WTC11 (cell line): ENCODE results near the gene SERPINE2.

Experiments used
- CREB1 ChIP-seq: sonication (generic); formaldehyde crosslinking; IDR thresholded peaks from 2 replicates; pipeline ENCODE4 v1.8.0; 2023; ENCODE audit warnings: mild to moderate bottlenecking, missing genetic modification reagents
- CTCF ChIP-seq: fragments of 200-600 bp; IDR thresholded peaks from 2 replicates; pipeline ENCODE4 v1.8.0; 2022; ENCODE audit warnings: antibody characterized with exemption
- NR3C1 ChIP-seq: sonication (generic); formaldehyde crosslinking; conservative IDR thresholded peaks from 2 replicates; pipeline ENCODE4 v1.8.1; 2023; ENCODE audit warnings: low read depth, mild to moderate bottlenecking, missing genetic modification reagents
- RELA ChIP-seq: sonication (generic); formaldehyde crosslinking; IDR thresholded peaks from 2 replicates; pipeline ENCODE4 v1.8.1; 2022; ENCODE audit warnings: missing genetic modification reagents, mild to moderate bottlenecking, borderline replicate concordance

GRCh38 chr2:224056889-224057288 is 17.8 kb upstream of the SERPINE2 start:
- TF ChIP-seq CTCF (no peak), RELA (CRISPR knock-in tag) (no peak), NR3C1 (CRISPR knock-in tag) (no peak), CREB1 (CRISPR knock-in tag) (no peak)
